Stimulated activated CD8-positive, alpha-beta memory T cell treated with anti-CD3 and anti-CD28 coated beads, Interleukin-15, amount 100 ng/mL, for 24 hours (primary cell): Measurements from ENCODE around the gene GPX5.
"Not testable (repeated sequence)": the region's sequence is repeated elsewhere in the genome, so short reads cannot be mapped to it uniquely, and the experiment has no call there.

ENCODE experiments used
- DNase-seq: peaks from one replicate; pipeline ENCODE4 v3.0.0-alpha.2; 2020; ENCODE audit warnings: low read depth

Gene GPX5, protein sequence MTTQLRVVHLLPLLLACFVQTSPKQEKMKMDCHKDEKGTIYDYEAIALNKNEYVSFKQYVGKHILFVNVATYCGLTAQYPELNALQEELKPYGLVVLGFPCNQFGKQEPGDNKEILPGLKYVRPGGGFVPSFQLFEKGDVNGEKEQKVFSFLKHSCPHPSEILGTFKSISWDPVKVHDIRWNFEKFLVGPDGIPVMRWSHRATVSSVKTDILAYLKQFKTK

GRCh38 chr6:28525496-28526039 lies at the start of gene GPX5:
Gene GPX5 (plus strand): TSS chr6:28525881. CDS start chr6:28526014, 133 bp downstream.
- no peak for DNase-seq

DNA sequence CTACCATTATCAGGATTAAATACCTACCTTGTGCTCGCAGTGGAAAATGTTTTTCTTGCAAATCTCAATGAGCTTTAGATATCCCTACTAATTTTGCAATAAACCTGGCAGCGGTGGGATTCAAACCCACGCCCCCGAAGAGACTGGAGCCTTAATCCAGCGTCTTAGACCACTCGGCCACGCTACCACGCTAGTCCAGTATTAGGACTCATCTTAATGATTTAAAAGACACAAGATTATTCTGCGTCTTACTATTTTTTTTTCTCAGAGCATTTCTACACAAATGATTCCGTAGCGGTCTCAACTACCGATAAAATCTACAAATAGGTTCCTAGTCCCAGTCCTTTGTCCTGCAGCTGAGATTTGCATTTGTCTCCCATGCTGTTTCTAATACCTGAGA lies 47.2 kb upstream of the GPX5 start:
- DNase-seq, result no peak

- no peak for DNase-seq
Measured at GRCh38 chr6:28480253-28480932, 45.3 kb upstream of the GPX5 start.

DNA sequence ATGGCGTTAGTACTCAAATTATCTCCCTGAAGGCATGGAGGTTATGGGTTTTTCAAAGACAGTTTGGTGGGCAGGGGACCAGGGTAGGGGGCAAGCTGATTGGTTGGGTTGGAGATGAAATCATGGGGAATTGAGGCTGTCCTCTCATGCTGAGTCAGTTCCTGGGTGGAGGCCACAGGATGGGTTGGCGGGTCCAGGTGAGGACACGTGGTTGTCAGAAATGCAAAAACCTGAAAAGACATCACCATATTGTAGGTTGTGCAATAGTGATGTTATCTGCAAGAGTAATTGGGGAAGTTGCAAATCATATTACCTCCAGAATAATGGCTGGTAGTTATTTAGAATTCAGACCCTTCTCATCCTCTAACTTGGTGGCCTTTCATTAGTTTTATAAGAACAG lies 40.2 kb upstream of the GPX5 start:
- DNase-seq, result no peak

GRCh38 chr6:28486533-28486932 lies 39.1 kb upstream of the GPX5 start:
- DNase-seq, result no peak

DNA sequence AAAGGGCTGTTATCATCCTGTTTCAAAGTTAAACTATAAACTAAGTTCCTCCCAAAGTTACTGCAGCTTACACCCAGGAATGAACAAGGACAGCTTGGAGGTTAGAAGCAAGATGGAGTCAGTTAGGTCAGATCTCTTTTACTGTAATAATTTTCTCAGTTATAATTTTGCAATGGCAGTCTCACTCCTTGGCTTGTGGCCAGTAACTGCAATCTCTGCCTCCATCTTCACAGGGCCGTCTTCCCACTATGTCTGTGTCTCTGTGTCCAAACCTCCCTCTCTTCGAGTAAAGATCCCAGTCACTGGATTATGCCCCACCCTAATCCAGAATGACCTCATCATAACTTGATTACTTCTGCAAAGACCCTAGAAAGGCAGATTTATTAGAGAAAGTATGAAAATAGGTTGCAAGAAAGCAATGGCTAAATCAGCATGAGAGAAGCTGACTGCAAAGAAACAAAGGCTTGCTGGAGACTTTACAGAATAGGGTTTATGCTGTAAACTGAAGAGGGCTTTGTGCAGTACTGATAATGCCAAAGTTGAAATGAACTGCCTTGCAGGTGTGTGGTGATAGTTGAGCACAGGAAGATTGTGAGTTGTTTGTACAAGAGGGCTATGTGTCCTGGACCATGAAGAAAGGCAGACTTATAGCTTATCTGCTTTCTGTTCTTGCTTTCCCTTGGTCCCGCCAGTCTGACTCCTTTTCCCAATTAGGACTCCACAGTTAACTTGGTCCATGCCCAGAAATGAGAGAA lies 38.5 kb upstream of the GPX5 start:
- no peak for DNase-seq

GRCh38 chr6:28488916-28489365 lies 36.7 kb upstream of the GPX5 start:
- no peak for DNase-seq

DNA sequence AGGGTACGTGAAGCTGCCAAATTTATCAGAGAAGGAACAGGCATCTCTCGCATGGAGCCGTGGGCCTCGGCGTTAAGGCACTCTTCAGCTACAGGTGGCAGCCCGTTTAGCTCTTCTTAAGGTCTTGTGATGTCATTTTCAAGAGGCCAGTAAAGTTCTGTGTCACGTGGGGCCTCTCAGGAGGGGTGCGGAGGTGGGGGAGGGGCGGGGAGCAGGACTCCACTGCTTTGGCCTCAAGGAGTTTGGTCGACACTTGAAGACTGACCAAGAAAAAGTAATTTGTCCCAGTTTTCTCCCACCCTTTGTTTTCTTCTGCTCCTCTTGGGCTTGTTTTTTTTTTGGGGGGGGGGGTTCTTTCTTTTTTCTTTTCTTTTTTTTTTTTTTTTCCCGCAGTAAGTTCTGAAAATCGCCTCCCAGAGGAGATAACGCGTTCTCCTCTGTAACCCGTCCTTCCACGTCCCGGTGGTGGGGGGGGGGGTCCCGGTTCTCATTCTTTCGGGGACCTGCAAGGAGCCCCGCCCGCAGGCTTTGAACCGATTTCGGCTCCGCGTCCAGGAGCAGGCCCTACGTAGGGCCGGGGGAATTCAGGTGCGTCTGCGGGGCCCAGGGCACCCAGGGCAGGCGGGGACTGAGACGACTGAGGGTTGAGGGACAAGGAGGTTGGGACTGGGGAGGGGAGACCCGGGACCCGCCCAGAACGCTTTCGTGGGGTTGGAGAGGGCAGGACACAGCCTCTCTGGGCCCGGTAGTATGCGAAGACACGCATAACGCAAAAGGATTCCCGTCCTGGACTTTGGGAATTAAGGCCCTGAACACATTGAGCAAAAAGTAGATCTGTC lies 36.1 kb upstream of the GPX5 start:
- DNase-seq, result peak; percentile 8

GRCh38 chr6:28490205-28490890 lies 35.3 kb upstream of the GPX5 start:
- DNase-seq, result no peak

DNA sequence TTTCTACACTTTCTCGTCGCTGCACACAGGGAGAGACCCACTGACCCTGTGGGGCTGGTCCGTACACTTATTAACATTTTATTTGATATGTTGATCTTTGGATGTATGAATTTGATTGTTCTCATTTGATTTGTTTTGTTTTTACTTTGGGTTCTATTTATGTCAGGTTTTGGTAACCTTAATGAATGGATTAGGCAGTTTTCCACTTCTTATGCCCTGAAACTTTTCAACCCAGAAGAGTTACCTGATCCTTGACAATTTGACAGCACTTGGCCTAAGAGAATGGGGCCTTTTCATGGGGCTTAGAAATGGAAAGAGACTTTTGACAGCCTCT lies 33.7 kb upstream of the GPX5 start:
- DNase-seq, result no peak

DNA sequence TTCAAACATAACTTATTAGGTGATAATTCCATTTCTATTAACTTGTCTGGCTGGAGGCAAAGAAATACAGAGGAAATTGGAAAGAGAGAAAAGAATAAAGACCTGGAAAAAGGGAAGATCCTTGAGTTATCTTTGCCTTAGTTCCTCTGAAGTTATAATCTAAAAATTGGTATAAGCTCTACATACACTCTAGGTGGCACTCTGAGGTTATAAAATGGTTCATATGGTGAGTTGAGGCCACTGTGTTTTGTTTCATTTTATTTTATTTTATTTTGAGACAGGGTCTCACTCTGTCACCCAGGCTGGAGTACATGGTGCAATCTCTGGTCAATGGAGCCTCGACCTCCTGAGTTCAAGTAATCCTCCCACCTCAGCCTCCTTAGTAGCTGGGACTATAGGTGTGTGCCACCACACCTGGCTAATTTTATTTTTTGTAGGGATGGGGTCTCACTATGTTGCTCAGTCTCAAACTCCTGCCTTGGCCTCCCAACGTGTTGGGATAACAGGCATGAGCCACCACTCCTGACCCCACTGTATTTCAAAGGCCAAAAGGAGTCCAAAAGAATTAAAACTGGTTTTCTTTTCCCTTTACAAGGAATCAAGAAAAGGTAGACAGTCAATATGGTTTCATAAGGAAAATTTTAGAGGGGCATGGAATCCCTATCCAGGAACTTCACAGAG lies 29.4 kb upstream of the GPX5 start:
- no peak for DNase-seq

DNA sequence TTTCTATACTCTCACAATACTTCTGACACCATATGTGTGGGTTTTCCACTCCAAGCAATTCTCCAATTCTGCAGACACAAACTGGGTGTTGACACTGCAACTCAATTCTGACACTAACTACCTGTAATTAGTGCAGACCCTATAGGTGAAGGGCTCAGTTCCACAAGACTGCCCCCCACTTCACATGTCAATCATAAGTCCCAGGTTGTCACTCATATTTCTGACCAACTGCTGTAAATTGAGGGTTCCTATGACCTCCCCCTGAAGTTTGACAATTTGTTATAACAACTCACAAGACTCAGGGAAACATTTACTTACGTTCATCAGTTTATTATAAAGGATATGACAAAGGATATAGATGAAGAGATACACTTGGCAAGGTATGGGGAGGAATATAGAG lies 28.4 kb upstream of the GPX5 start:
- no peak for DNase-seq

DNA sequence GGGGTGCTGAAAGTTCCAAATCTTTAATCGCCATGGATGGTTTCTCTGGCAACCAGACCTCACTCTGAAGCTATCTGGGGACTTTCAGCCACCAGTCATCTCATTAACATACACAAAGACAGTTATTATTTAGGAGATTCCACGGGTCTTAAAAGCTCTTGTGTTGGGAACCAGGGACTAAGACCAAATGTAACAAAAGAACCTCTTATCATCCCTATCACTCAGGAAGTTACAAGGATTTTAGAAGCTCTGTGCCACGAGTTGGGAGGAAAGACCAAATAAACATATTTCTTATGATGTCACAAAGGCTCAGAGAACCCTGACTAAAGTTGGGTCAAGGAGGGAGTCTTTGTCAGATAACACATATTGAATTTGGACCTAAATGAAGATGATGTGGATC lies 27.8 kb upstream of the GPX5 start:
- no peak for DNase-seq

DNA sequence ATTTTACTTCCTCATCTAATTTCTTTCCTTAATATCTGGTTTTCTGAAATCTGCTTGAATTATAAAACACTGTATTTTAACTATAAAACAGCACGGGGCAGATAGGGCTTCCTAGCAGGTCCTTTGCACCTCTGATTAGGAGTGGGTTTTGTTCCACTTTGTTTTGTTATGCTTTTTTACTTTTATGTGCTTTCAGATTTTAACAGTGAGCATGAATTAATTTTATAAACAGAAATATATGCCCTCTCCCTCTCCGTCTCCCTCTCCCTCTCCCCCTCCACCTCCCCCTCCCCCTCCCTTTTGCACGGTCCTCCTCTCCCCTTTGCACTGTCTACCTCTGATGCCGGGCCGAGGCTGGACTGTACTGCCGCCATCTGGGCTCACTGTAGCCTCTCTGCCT lies 24.4 kb upstream of the GPX5 start:
- no peak for DNase-seq

DNA sequence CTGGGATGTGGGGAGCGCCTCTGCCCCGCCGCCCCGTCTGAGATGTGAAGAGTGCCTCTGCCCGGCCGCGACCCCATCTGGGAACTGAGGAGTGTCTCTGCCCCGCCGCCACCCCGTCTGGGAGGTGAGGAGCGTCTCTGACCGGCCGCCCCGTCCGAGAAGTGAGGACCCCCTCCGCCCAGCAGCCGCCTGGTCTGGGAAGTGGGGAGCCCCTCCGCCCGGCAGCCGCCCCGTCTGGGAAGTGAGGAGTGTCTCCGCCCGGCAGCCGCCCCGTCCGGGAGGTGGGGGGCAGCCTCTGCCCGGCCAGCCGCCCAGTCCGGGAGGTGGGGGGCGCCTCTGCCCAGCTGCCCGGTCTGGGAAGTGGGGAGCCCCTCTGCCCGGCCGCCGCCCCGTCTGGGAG lies 23.5 kb upstream of the GPX5 start:
- DNase-seq, result not testable (repeated sequence)

GRCh38 chr6:28502709-28503305 lies 22.9 kb upstream of the GPX5 start:
- DNase-seq, result not testable (repeated sequence)

DNA sequence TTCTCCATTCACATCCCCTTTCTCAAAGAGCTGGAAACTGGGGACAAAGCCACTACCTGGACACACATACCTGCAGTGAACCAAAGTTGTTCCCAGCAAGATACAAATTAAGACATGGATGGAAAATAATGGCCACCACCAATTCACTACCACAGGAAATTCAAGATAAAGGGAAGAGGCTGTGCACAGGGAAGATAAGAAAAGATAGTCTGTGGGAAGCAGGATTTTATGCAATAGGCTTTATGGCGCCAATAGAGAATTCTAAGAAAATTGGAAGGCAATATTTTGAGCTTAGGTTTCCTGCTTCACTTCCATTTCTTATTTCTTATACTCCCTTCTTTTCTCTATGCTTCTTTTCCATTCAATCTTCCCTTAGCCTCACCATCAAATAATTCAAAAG lies 19.9 kb upstream of the GPX5 start:
- no peak for DNase-seq

DNA sequence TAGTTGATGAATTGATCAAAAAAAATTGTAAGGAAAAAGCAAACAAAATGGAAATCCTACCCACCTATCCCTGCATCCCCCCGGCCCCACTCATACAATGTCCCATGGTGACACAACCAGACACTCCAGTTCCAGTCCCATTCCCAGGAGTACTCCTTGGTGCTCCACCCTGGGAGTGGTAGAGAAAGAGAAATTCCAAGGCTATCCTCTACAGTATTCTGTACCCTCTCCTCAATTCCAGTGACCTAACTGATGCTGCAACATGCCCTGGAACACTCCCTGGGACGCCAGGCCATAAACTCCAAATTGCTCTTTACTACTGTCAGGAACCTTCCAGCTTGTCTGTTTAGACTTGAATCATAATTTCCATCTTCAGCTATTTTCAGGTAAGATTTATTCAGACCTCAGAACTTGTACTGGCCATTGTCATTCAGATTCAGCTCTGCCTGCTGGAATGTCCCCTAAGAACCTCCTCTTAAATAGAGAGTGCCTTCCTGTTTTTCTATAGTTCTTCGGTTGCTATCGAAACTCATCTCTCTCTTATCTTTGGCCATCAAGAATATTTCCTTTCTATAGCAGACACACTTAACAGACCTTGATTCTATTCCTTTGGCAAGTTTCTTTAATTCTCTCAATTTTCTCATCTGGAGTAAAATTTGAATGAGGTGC lies 18.7 kb upstream of the GPX5 start:
- no peak for DNase-seq

DNA sequence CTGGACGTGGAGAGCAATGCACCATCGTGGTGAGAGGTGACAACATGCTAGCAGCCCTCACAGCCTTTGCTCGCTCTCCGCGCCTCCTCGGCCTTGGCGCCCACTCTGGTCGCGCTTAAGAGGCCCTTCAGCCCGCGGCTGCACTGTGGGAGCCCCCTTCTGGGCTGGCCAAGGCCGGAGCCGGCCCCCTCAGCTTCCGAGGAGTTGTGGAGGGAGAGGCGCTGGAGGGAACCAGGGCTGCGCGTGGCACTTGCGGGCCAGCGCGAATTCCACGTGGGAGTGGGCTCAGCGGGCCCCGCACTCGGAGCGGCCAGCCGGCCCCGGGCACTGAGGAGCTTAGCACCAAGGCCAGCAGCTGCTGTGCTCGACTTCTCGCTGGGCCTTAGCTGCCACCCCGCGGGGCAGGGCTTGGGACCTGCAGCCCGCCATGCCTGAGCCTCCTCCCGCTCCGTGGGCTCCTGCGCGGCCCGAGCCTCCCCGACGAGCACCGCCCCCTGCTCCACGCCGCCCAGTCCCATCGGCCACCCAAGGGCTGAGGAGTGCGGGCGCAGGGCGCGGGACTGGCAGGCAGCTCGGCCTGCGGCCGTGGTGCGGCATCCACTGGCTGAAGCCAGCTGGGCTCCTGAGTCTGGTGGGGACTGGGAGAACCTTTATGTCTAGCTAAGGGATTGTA lies 13.9 kb upstream of the GPX5 start:
- DNase-seq, result no peak
